H1 (cell line): Measurements from ENCODE around the gene FGF14. TPM values are rescaled to one million over a fixed set of nuclear protein-coding genes. Genes with fewer than 3 reads are reported as not detected.

Experiments used
- CTCF ChIA-PET: fragments of 300-600 bp; sonication (Branson Sonifier 250); formaldehyde crosslinking; loops from one replicate; lab custom pipeline; 2021; ENCODE audit not compliant: partially characterized antibody; lab: Charles Lee
- POLR2A ChIA-PET: fragments of 300-600 bp; sonication (Branson Sonifier 250); formaldehyde crosslinking; loops from one replicate; lab custom pipeline; 2021; ENCODE audit warnings: inconsistent platforms; ENCODE audit not compliant: partially characterized antibody; lab: Charles Lee
- DNase-seq, 2 experiments: peaks; one replicate each; pipeline versions ENCODE4 v3.0.0 to v3.0.0-alpha.2; 2010 to 2022; ENCODE audit warnings: low spot score in 2 of 2, low read depth in 1 of 2, mixed read lengths in 1 of 2
- FAIRE-seq: peaks from 2 replicates; lab custom pipeline; 2011; peaks lifted over from hg19 to GRCh38; lab: Jason Lieb, UNC
- H2AFZ ChIP-seq: 2 replicates; pipeline ENCODE4 v1.8.1; 2012; ENCODE audit warnings: low read length, inconsistent platforms
- H2AK5ac ChIP-seq: 2 replicates; pipeline ENCODE4 v1.6.1; 2013; ENCODE audit warnings: low read depth, low read length
- H2BK120ac ChIP-seq: replicated peaks from 2 replicates; pipeline ENCODE3; 2013; ENCODE audit warnings: low read depth, low read length, inconsistent platforms
- H2BK12ac ChIP-seq: 2 replicates; pipeline ENCODE4 v1.6.1; 2013; ENCODE audit warnings: low read depth, low read length
- H2BK15ac ChIP-seq: 2 replicates; pipeline ENCODE4 v1.6.1; 2013; ENCODE audit warnings: low read length
- H2BK20ac ChIP-seq: 2 replicates; pipeline ENCODE4 v1.6.1; 2013; ENCODE audit warnings: low read length
- H2BK5ac ChIP-seq: 2 replicates; pipeline ENCODE4 v1.6.1; 2013; ENCODE audit warnings: low read depth, low read length
- H3K14ac ChIP-seq: 2 replicates; pipeline ENCODE4 v1.6.1; 2013; ENCODE audit warnings: inconsistent platforms; ENCODE audit not compliant: insufficient read length
- H3K18ac ChIP-seq: 2 replicates; pipeline ENCODE4 v1.6.1; 2013; ENCODE audit warnings: low read length; ENCODE audit errors: extremely low read depth
- H3K23ac ChIP-seq: 2 replicates; pipeline ENCODE4 v1.6.1; 2013; ENCODE audit warnings: inconsistent platforms; ENCODE audit not compliant: insufficient read length
- H3K23me2 ChIP-seq: 2 replicates; pipeline ENCODE4 v1.6.1; 2013; ENCODE audit warnings: low read depth, low read length
- H3K27ac ChIP-seq: 2 replicates; pipeline ENCODE4 v1.6.1; 2011; ENCODE audit warnings: low read depth, low read length, inconsistent platforms
- H3K27me3 ChIP-seq, 4 experiments: replicated peaks in 1 of 4; 1 replicate in 1 of 4; 2 replicates in 3 of 4; pipeline versions ENCODE4 v1.6.1 to v1.8.1; 2011 to 2013; ENCODE audit warnings: low read length in 3 of 4, mild to moderate bottlenecking in 3 of 4, inconsistent platforms in 2 of 4, mixed read lengths in 2 of 4, moderate library complexity in 1 of 4; ENCODE audit not compliant: control insufficient read depth in 3 of 4, insufficient read depth in 3 of 4; ENCODE audit errors: extremely low read depth in 1 of 4
- H3K36me3 ChIP-seq, 4 experiments: 2 replicates each; pipeline versions ENCODE4 v1.6.1 to v1.8.1; 2011 to 2013; ENCODE audit warnings: mild to moderate bottlenecking in 4 of 4, low read length in 3 of 4, moderate library complexity in 2 of 4, control low read depth in 1 of 4, inconsistent platforms in 1 of 4; ENCODE audit not compliant: insufficient read depth in 4 of 4, control insufficient read depth in 2 of 4
- H3K4ac ChIP-seq: replicated peaks from 2 replicates; pipeline ENCODE3; 2013; ENCODE audit warnings: low read length, low read depth, mixed read lengths, inconsistent platforms; ENCODE audit not compliant: insufficient read length
- H3K4me1 ChIP-seq, 4 experiments: replicated peaks in 1 of 4; 1 replicate in 1 of 4; 2 replicates in 3 of 4; pipeline versions ENCODE4 v1.6.1 to v1.8.1; 2011 to 2013; ENCODE audit warnings: low read length in 3 of 4, inconsistent platforms in 2 of 4, mixed read lengths in 1 of 4; ENCODE audit not compliant: insufficient read depth in 4 of 4, control insufficient read depth in 3 of 4
- H3K4me2 ChIP-seq, 2 experiments: 2 replicates each; pipeline versions ENCODE4 v1.6.1 to v1.8.1; 2011 to 2013; ENCODE audit warnings: low read depth in 2 of 2, low read length in 2 of 2, control low read depth in 1 of 2, inconsistent platforms in 1 of 2, mild to moderate bottlenecking in 1 of 2; ENCODE audit not compliant: insufficient read depth in 1 of 2
- H3K4me3 ChIP-seq, 4 experiments: fragments of 200-600, 300-600 bp in 1 of 4; sonication (generic), shearing (Covaris generic), sonication (Bioruptor Twin) in 1 of 4; 2 replicates each; pipeline versions ENCODE4 v1.5.1 to v1.8.1; 2011 to 2016; ENCODE audit warnings: low read length in 4 of 4, low read depth in 3 of 4, control low read depth in 2 of 4, inconsistent platforms in 2 of 4, mild to moderate bottlenecking in 2 of 4, mixed read lengths in 1 of 4, moderate library complexity in 1 of 4; ENCODE audit not compliant: insufficient read depth in 2 of 4; ENCODE audit errors: extremely low read depth in 1 of 4
- H3K56ac ChIP-seq: replicated peaks from 2 replicates; pipeline ENCODE3; 2013; ENCODE audit warnings: low read depth, mild to moderate bottlenecking, mixed read lengths, low read length, inconsistent platforms; ENCODE audit not compliant: insufficient read length
- H3K79me1 ChIP-seq: 2 replicates; pipeline ENCODE4 v1.6.1; 2013; ENCODE audit warnings: low read depth, low read length, control low read depth
- H3K79me2 ChIP-seq, 2 experiments: 2 replicates each; pipeline versions ENCODE4 v1.6.1 to v1.8.1; 2012 to 2013; ENCODE audit warnings: low read length in 2 of 2, mild to moderate bottlenecking in 2 of 2, inconsistent platforms in 1 of 2; ENCODE audit not compliant: insufficient read depth in 2 of 2, control insufficient read depth in 1 of 2
- H3K9ac ChIP-seq, 4 experiments: replicated peaks in 1 of 4; 1 replicate in 1 of 4; 2 replicates in 3 of 4; pipeline versions ENCODE4 v1.6.1 to v1.8.1; 2011 to 2013; ENCODE audit warnings: low read depth in 3 of 4, low read length in 3 of 4, control low read depth in 2 of 4, mild to moderate bottlenecking in 2 of 4, moderate library complexity in 2 of 4, inconsistent platforms in 1 of 4; ENCODE audit errors: extremely low read depth in 1 of 4
- H3K9me3 ChIP-seq, 2 experiments: 2 replicates each; pipeline versions ENCODE4 v1.6.1 to v1.8.1; 2012 to 2013; ENCODE audit warnings: mild to moderate bottlenecking in 2 of 2, moderate library complexity in 2 of 2, control low read depth in 1 of 2, inconsistent platforms in 1 of 2, low read depth in 1 of 2, low read length in 1 of 2, mixed read lengths in 1 of 2; ENCODE audit not compliant: insufficient read depth in 2 of 2
- H4K20me1 ChIP-seq, 2 experiments: replicated peaks in 1 of 2; 2 replicates each; pipeline versions ENCODE3 to v1.8.1; 2011 to 2013; ENCODE audit warnings: inconsistent platforms in 2 of 2, low read length in 2 of 2, mild to moderate bottlenecking in 1 of 2; ENCODE audit not compliant: insufficient read depth in 2 of 2, control insufficient read depth in 1 of 2
- H4K5ac ChIP-seq: 2 replicates; pipeline ENCODE4 v1.6.1; 2013; ENCODE audit warnings: low read length, low read depth, mixed read lengths, inconsistent platforms; ENCODE audit not compliant: insufficient read length
- H4K8ac ChIP-seq: 2 replicates; pipeline ENCODE4 v1.8.0; 2013; ENCODE audit warnings: mild to moderate bottlenecking, moderate library complexity, low read length, inconsistent platforms; ENCODE audit not compliant: insufficient read depth; ENCODE audit errors: extremely low read depth
- H4K91ac ChIP-seq: replicated peaks from 2 replicates; pipeline ENCODE3; 2013; ENCODE audit warnings: low read length, mixed read lengths, inconsistent platforms; ENCODE audit not compliant: insufficient read length
- ASH2L ChIP-seq: fragments of 200-600, 300-600 bp; sonication (generic); IDR thresholded peaks from one replicate; pipeline ENCODE4 v1.7.1; 2017; ENCODE audit warnings: low read length
- CEBPB ChIP-seq: IDR thresholded peaks from 2 replicates; pipeline ENCODE4 v1.6.1; 2012; ENCODE audit warnings: low read depth, low read length
- CREB1 ChIP-seq: IDR thresholded peaks from 2 replicates; pipeline ENCODE4 v1.6.1; 2012; ENCODE audit warnings: inconsistent platforms
- CTBP2 ChIP-seq: IDR thresholded peaks from 2 replicates; pipeline ENCODE4 v1.7.0; 2011; ENCODE audit warnings: borderline replicate concordance, mild to moderate bottlenecking, moderate library complexity, mixed read lengths, low read length; ENCODE audit not compliant: insufficient read depth, insufficient read length
- EGR1 ChIP-seq: IDR thresholded peaks from 2 replicates; pipeline ENCODE4 v1.6.1; 2011; ENCODE audit warnings: low read depth, low read length, borderline replicate concordance
- FOSL1 ChIP-seq: IDR thresholded peaks from 2 replicates; pipeline ENCODE4 v1.6.1; 2011; ENCODE audit warnings: mild to moderate bottlenecking, low read depth, low read length, moderate library complexity; ENCODE audit not compliant: insufficient read depth
- GABPA ChIP-seq: IDR thresholded peaks from 2 replicates; pipeline ENCODE4 v1.6.1; 2011; ENCODE audit warnings: mild to moderate bottlenecking, low read length, moderate library complexity, borderline replicate concordance; ENCODE audit not compliant: insufficient read depth
- JUN ChIP-seq: IDR thresholded peaks from 2 replicates; pipeline ENCODE4 v1.6.1; 2011; ENCODE audit warnings: low read depth, mild to moderate bottlenecking, improper control_type of control experiment, low read length
- MAFK ChIP-seq: IDR thresholded peaks from 2 replicates; pipeline ENCODE4 v1.6.1; 2012; ENCODE audit warnings: low read depth, mild to moderate bottlenecking, improper control_type of control experiment, low read length
- POU5F1 ChIP-seq: IDR thresholded peaks from 2 replicates; pipeline ENCODE4 v1.6.1; 2011; ENCODE audit warnings: low read depth, mild to moderate bottlenecking, low read length, moderate library complexity
- SIN3A ChIP-seq, 2 experiments: IDR thresholded peaks in 1 of 2; conservative IDR thresholded peaks in 1 of 2; 2 replicates each; pipeline ENCODE4 v1.6.1; 2011 to 2012; ENCODE audit warnings: low read length in 2 of 2, improper control_type of control experiment in 1 of 2, low read depth in 1 of 2, mild to moderate bottlenecking in 1 of 2
- SIRT6 ChIP-seq: IDR thresholded peaks from one replicate; pipeline ENCODE4 v1.7.1; 2012; ENCODE audit warnings: low read length, inconsistent platforms
- TAF1 ChIP-seq: IDR thresholded peaks from 2 replicates; pipeline ENCODE4 v1.6.1; 2011; ENCODE audit warnings: mild to moderate bottlenecking, low read depth, low read length
- TEAD4 ChIP-seq: IDR thresholded peaks from 2 replicates; pipeline ENCODE4 v1.6.1; 2012; ENCODE audit warnings: low read depth, low read length, inconsistent platforms, mixed read lengths
- WGBS, 2 experiments: shearing (Covaris generic) in 1 of 2; methylation state at CpG; one replicate each; pipeline versions ENCODE4 v1.1.6 to v1.1.7; 2013 to 2015; ENCODE audit warnings: low lambda C conversion rate in 2 of 2, mixed read lengths in 2 of 2, inconsistent platforms in 1 of 2, low coverage in 1 of 2, missing lambda C conversion rate in 1 of 2; ENCODE audit not compliant: insufficient replicate concordance in 2 of 2, insufficient coverage in 1 of 2, insufficient read length in 1 of 2; ENCODE audit errors: extremely low coverage in 1 of 2, missing lambda C conversion rate in 1 of 2; 5-methylcytosine and 5-hydroxymethylcytosine counted together
- polyA plus RNA-seq, 7 experiments: library from polyadenylated mRNA; depleted of rRNA in 3 of 7; stranded (reverse) in 5 of 7; unstranded in 2 of 7; fragments of >200 nt in 5 of 7; fragments of 200-250 nt in 2 of 7; gene quantifications; 1 replicate in 5 of 7; 2 replicates in 1 of 7; 4 replicates in 1 of 7; pipeline versions ENCODE4 v1.2.1 to v1.2.3, GENCODE V29; 2011 to 2013; ENCODE audit warnings: missing spikeins in 2 of 7, mixed read lengths in 2 of 7
- total RNA-seq: library from RNA; stranded (reverse); fragmentation: NEBNext Ultra II Directional; extraction: Animal tissue kit (Norgen Biotek cat#: 25700); gene quantifications from 2 replicates; pipeline ENCODE4 v1.2.1, GENCODE V29; 2021
- TF ChIP-seq, protein P1 (sequence below): IDR thresholded peaks from 2 replicates; pipeline ENCODE4 v1.6.1; 2011; ENCODE audit warnings: low read depth, mild to moderate bottlenecking, low read length; ENCODE audit not compliant: insufficient read depth

Gene FGF14
- total and polyA plus RNA-seq, 2 of the 8 experiments (the other 6 are each of a cell fraction or from before 2014, with no cell fraction given), result 0.05 to 0.58 TPM

DNA sequence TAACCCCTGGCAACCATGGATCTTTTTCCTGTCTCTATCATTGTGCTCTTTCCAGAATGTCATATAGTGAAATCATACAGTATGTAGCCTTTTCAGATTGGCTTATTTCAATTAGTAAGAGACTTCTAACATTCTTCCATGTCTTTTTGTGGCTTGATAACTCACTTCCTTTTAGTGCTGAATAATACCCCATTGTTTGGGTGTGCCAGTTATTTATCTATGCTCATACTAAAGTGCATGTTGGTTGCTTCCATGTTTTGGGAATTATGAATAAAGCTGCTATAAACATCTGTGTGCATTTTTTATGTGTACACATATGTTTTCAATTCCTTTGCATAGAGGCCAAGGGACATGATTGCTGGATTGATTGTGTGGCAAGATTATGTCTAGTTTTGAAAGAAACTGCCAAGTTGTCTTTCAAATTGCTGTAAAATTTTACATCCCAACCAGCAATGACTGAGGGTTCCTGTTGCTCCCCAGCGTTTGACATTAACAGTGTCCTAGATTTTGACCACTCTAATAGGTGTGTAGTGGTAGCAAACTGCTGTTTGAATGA, 590.5 kb downstream of the FGF14 start:
- CTCF ChIA-PET, result no interaction called here
- no peak overlapping the region for H3K27ac ChIP-seq
- H3K23ac ChIP-seq, result no peak overlapping the region
- TF ChIP-seq SIRT6 (no peak), SIN3A (conservative IDR thresholded peaks at IDR 0.05 in 1 of 2, IDR thresholded peaks at IDR 0.05 in 1 of 2; ENCODE audit: low read depth in 1 of 2, low read length in 2 of 2) (no peak), GABPA (no peak), FOSL1 (no peak), POU5F1 (no peak), MAFK (no peak), EGR1 (no peak), CTBP2 (no peak), ASH2L (no peak), TEAD4 (no peak), TAF1 (no peak), CEBPB (no peak), CREB1 (no peak), JUN (no peak)
- TF ChIP-seq, protein P1, sequence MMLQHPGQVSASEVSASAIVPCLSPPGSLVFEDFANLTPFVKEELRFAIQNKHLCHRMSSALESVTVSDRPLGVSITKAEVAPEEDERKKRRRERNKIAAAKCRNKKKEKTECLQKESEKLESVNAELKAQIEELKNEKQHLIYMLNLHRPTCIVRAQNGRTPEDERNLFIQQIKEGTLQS, result no peak

More for the DNA sequence above, 590.5 kb downstream of the FGF14 start:
- no peak overlapping the region for H2AFZ ChIP-seq
- H2BK12ac ChIP-seq, result no peak overlapping the region
- DNase-seq (no peak), FAIRE-seq (no peak)
- no peak overlapping the region for H3K4ac ChIP-seq
- no peaks in the 10 kb centered on the region for H3K27me3 ChIP-seq
- H4K20me1 ChIP-seq, result no peaks in the 10 kb centered on the region
- no peak overlapping the region for H4K8ac ChIP-seq
- H3K79me2 ChIP-seq, result no peaks in the 10 kb centered on the region
- 85% methylated on average over 1 of the region's 1 CpG; no CpG with 5 or more reads in 1 of the 2 experiments for WGBS, 2 experiments
- H3K23me2 ChIP-seq, result no peaks in the 10 kb centered on the region
- POLR2A ChIA-PET, result no interaction called here
- no peak overlapping the region for H4K5ac ChIP-seq
- no peak overlapping the region for H2BK20ac ChIP-seq
- no peaks in the 10 kb centered on the region for H3K4me1 ChIP-seq
- no peak overlapping the region for H2BK120ac ChIP-seq
- H2BK5ac ChIP-seq, result no peak overlapping the region
- H3K36me3 ChIP-seq, result no peaks in the 10 kb centered on the region
- H3K18ac ChIP-seq, result no peak overlapping the region
- H3K9me3 ChIP-seq, result no peaks in the 10 kb centered on the region
- H3K9ac ChIP-seq, result no peak overlapping the region
- no peak overlapping the region for H2AK5ac ChIP-seq
- H4K91ac ChIP-seq, result no peak overlapping the region
- no peaks in the 10 kb centered on the region for H3K79me1 ChIP-seq
- no peak overlapping the region for H3K4me2 ChIP-seq
- no peak overlapping the region for H2BK15ac ChIP-seq
- H3K14ac ChIP-seq, result no peak overlapping the region
- no peak overlapping the region for H3K56ac ChIP-seq
- H3K4me3 ChIP-seq, result no peak overlapping the region
